OCI-LY7 (cell line): ENCODE data around the gene ACOT11. TPM values are rescaled to one million over a fixed set of nuclear protein-coding genes. Genes with fewer than 3 reads are reported as not detected.

Experiments
- BruUV-seq: library from RNA; stranded (reverse); fragments of 400-500 nt; replicated peaks from 2 replicates; lab custom pipeline; 2021; lab: Mats Ljungman, UMichigan
- CTCF ChIA-PET: fragments of 300-600 bp; sonication (Branson Sonifier 250); formaldehyde crosslinking; loops from one replicate; lab custom pipeline; 2022; ENCODE audit warnings: antibody characterized with exemption; ENCODE audit not compliant: unreplicated experiment; lab: Charles Lee
- POLR2A ChIA-PET: fragments of 300-600 bp; sonication (Branson Sonifier 250); formaldehyde crosslinking; loops from one replicate; lab custom pipeline; 2022; ENCODE audit warnings: antibody characterized with exemption; lab: Charles Lee
- DNase-seq: peaks from one replicate; pipeline ENCODE4 v3.0.0-alpha.2; 2015; ENCODE audit warnings: low spot score
- H2AFZ ChIP-seq: fragments of 200-600 bp; sonication (generic), shearing (Covaris generic); 2 replicates; pipeline ENCODE4 v1.6.1; 2014; ENCODE audit warnings: mild to moderate bottlenecking, antibody characterized with exemption, low read length, moderate library complexity
- H3K27ac ChIP-seq: fragments of 200-600 bp; sonication (generic); 2 replicates; pipeline ENCODE4 v1.5.1; 2014; ENCODE audit warnings: mixed run types, low read depth, mild to moderate bottlenecking, moderate library complexity, low read length, inconsistent platforms; ENCODE audit not compliant: poor library complexity, severe bottlenecking
- H3K36me3 ChIP-seq: fragments of 200-600 bp; sonication (generic); 2 replicates; pipeline ENCODE4 v1.6.1; 2014; ENCODE audit warnings: mild to moderate bottlenecking, antibody characterized with exemption, low read length, moderate library complexity, mixed read lengths; ENCODE audit not compliant: insufficient read depth
- H3K4me1 ChIP-seq: fragments of 200-600 bp; sonication (generic); 2 replicates; pipeline ENCODE4 v1.5.1; 2014; ENCODE audit warnings: mild to moderate bottlenecking, low read length; ENCODE audit not compliant: insufficient read depth, poor library complexity, severe bottlenecking
- H3K4me2 ChIP-seq: fragments of 200-600 bp; sonication (generic); 2 replicates; pipeline ENCODE4 v1.6.1; 2014; ENCODE audit warnings: mild to moderate bottlenecking, low read length
- H3K4me3 ChIP-seq: fragments of 200-600 bp; sonication (generic); 2 replicates; pipeline ENCODE4 v1.5.1; 2014; ENCODE audit warnings: mild to moderate bottlenecking, low read depth, low read length; ENCODE audit not compliant: poor library complexity, severe bottlenecking
- H3K79me2 ChIP-seq: fragments of 200-600 bp; sonication (generic); 2 replicates; pipeline ENCODE4 v1.6.1; 2016; ENCODE audit warnings: low read depth, mild to moderate bottlenecking, low read length, moderate library complexity, mixed read lengths; ENCODE audit not compliant: insufficient read depth
- H3K9me2 ChIP-seq: fragments of 200-600 bp; sonication (generic); 2 replicates; pipeline ENCODE4 v1.6.1; 2016; ENCODE audit warnings: mild to moderate bottlenecking, low read length, mixed read lengths; ENCODE audit not compliant: insufficient read depth
- H3K9me3 ChIP-seq: fragments of 200-600 bp; sonication (generic); 2 replicates; pipeline ENCODE4 v1.6.1; 2014; ENCODE audit warnings: mild to moderate bottlenecking, mixed run types, low read length, mixed read lengths
- H4K20me1 ChIP-seq: fragments of 200-600 bp; sonication (generic); 2 replicates; pipeline ENCODE4 v1.6.1; 2014; ENCODE audit warnings: mild to moderate bottlenecking, antibody characterized with exemption, low read length, moderate library complexity, mixed read lengths; ENCODE audit not compliant: insufficient read depth
- CTCF ChIP-seq: fragments of 200-600 bp; sonication (generic); conservative IDR thresholded peaks from 2 replicates; pipeline ENCODE4 v1.5.1; 2014; ENCODE audit warnings: mild to moderate bottlenecking, antibody characterized with exemption, low read length, moderate library complexity, mixed read lengths
- EZH2phosphoT487 ChIP-seq: fragments of 200-600 bp; sonication (generic); IDR thresholded peaks from 2 replicates; pipeline ENCODE4 v1.6.1; 2018; ENCODE audit warnings: low read depth, borderline replicate concordance, mild to moderate bottlenecking, mixed run types, antibody characterized with exemption, low read length, moderate library complexity, mixed read lengths
- intact Hi-C: fragments of 100-400 bp; cut with micrococcal nuclease; formaldehyde crosslinking; loops from one replicate; pipeline ENCODE4 v1.10.0; 2022; ENCODE audit not compliant: unreplicated experiment
- total RNA-seq, 2 experiments: library from RNA; depleted of rRNA in 1 of 2; stranded (reverse); fragments of >200 nt in 1 of 2; shearing (Covaris generic) in 1 of 2; gene quantifications; 2 replicates each; pipeline ENCODE4 v1.2.3, GENCODE V29; 2014 to 2022

Gene ACOT11
- total RNA-seq, 2 experiments from 2014 or later: not detected

GRCh38 chr1:54606096-54606989 is 58.3 kb downstream of the ACOT11 start:
- Histone ChIP-seq H3K79me2 (no peaks in the 10 kb centered on the region), H3K27ac (no peak overlapping the region), H3K4me3 (no peak overlapping the region), H3K36me3 (no peaks in the 10 kb centered on the region), H2AFZ (no peak overlapping the region), H3K9me2 (no peaks in the 10 kb centered on the region), H3K4me2 (no peak overlapping the region), H4K20me1 (no peaks in the 10 kb centered on the region), H3K9me3 (no peaks in the 10 kb centered on the region), H3K4me1 (peaks cover 10% of the 10 kb centered on the region)
- BruUV-seq: no TSS peak
- DNase-seq: no peak
- ChIA-PET POLR2A (no interaction called here), CTCF (no interaction called here)
- TF ChIP-seq CTCF (no peak), EZH2phosphoT487 (no peak)
- intact Hi-C loops: no loop called here

DNA sequence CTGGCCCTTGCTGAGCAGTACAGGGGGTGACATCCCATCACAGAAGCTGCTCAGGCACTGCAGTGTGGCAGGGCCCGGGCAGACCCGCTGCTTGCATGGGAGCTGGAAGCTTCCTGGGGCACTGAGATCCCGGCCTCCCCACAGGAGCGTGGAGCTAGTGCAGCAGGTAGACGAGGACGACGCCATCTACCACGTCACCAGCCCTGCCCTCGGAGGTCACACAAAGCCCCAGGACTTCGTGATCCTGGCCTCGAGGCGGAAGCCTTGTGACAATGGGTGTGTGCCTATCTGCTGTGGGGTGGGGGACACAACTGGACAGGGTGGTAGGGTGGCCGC is 58.9 kb downstream of the ACOT11 start:
- no peak for DNase-seq
- Histone ChIP-seq H3K9me3 (no peaks in the 10 kb centered on the region), H3K79me2 (no peaks in the 10 kb centered on the region), H3K27ac (no peak overlapping the region), H4K20me1 (no peaks in the 10 kb centered on the region), H3K4me3 (no peak overlapping the region), H3K4me1 (peaks cover 10% of the 10 kb centered on the region), H3K9me2 (no peaks in the 10 kb centered on the region), H3K4me2 (no peak overlapping the region), H3K36me3 (no peaks in the 10 kb centered on the region), H2AFZ (no peak overlapping the region)
- intact Hi-C loops: no loop called here
- TF ChIP-seq CTCF: no peak
- no peak for TF ChIP-seq EZH2phosphoT487
- no TSS peak for BruUV-seq
- ChIA-PET POLR2A (no interaction called here), CTCF (no interaction called here)

DNA sequence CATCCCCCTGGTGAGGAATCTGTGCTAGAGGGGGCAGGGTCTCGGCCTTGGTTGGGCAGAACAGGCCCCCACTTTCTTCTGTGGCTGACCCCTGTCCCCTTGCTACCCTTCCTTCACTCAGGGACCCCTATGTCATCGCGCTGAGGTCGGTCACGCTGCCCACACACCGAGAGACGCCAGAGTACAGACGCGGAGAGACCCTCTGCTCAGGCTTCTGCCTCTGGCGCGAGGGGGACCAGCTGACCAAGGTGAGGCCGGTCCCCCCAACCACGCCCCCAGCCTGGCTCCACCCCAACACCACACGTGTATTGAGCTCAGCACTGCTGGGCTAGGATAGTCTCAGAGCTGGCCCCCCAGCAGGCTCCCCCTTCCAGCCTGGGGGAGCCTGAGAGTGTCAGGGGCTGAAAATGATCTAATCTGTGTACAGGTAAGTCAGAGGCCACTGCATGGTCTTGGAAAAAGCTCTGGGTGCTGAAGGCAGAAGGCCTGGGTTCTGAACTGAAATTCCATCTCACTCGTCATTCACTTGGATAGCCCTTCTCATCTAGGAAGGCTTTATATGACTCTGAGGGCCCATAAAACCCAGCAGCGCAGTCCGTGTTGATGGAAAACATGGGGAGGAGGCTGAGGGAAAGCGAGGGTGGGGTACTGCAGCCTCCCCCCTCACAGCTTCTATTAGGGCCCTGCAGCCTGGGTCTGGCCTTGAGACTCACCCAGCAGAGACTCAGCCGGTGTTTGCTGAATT is 60.0 kb downstream of the ACOT11 start:
- BruUV-seq: no TSS peak

More for the DNA sequence above, 60.0 kb downstream of the ACOT11 start:
- Histone ChIP-seq H3K79me2 (no peaks in the 10 kb centered on the region), H3K9me3 (no peaks in the 10 kb centered on the region), H3K9me2 (no peaks in the 10 kb centered on the region), H2AFZ (no peak overlapping the region), H3K27ac (no peak overlapping the region), H4K20me1 (no peaks in the 10 kb centered on the region), H3K4me1 (peaks cover 10% of the 10 kb centered on the region), H3K36me3 (no peaks in the 10 kb centered on the region), H3K4me2 (no peak overlapping the region), H3K4me3 (no peak overlapping the region)
- ChIA-PET POLR2A (no interaction called here), CTCF (interaction anchor here (0.6 kb wide), 2 partner anchors 12 to 274 kb away, joined by 3 read pairs; no protein-coding TSS in a partner anchor)
- no peak for TF ChIP-seq EZH2phosphoT487
- no peak for TF ChIP-seq CTCF
- intact Hi-C loops: no loop called here
- no peak for DNase-seq
